GM12878 (cell line): ENCODE results near the gene DGAT2. TPM values are rescaled to one million over a fixed set of nuclear protein-coding genes. Genes with fewer than 3 reads are reported as not detected.

Experiments
- ATAC-seq: fragments of 200-7000 bp; cut with Tn5 transposase; 3 replicates; pipeline ENCODE4 v1.9.1; 2020; ENCODE audit warnings: mild to moderate bottlenecking, moderate library complexity
- BruUV-seq: library from RNA; stranded (reverse); fragments of 400-500 nt; replicated peaks from 2 replicates; lab custom pipeline; 2021; lab: Mats Ljungman, UMichigan
- CTCF ChIA-PET: fragments of 300-600 bp; sonication (Branson Sonifier 250); formaldehyde crosslinking; extraction: SDS; loops from one replicate; lab custom pipeline; 2021; ENCODE audit warnings: inconsistent platforms; lab: Yijun Ruan, JAX
- POLR2A ChIA-PET: fragments of 350-600 bp; formaldehyde crosslinking; extraction: SDS; loops from one replicate; lab custom pipeline; 2021; ENCODE audit warnings: inconsistent platforms; lab: Charles Lee
- RAD21 ChIA-PET: fragments of 300-600 bp; sonication (Branson Sonifier 250); formaldehyde crosslinking; loops from one replicate; lab custom pipeline; 2023; ENCODE audit warnings: antibody characterized with exemption; ENCODE audit not compliant: unreplicated experiment; lab: Charles Lee
- SMC1A ChIA-PET: fragments of 300-600 bp; sonication (Branson Sonifier 250); formaldehyde crosslinking; loops from one replicate; lab custom pipeline; 2023; ENCODE audit not compliant: unreplicated experiment, uncharacterized antibody; lab: Charles Lee
- DNase-seq: peaks from one replicate; pipeline ENCODE4 v3.0.0-alpha.2; 2011; ENCODE audit warnings: low read depth, low spot score
- FAIRE-seq: peaks from 3 replicates; lab custom pipeline; 2011; peaks lifted over from hg19 to GRCh38; lab: Jason Lieb, UNC
- H2AFZ ChIP-seq: 2 replicates; pipeline ENCODE4 v1.6.0; 2011; ENCODE audit warnings: low read depth, low read length, control low read depth; ENCODE audit not compliant: control insufficient read depth
- H3K27ac ChIP-seq: 2 replicates; pipeline ENCODE4 v1.5.1; 2011; ENCODE audit warnings: control low read depth; ENCODE audit not compliant: control insufficient read depth, insufficient read depth
- H3K27me3 ChIP-seq, 2 experiments: replicated peaks in 1 of 2; 2 replicates each; pipeline versions ENCODE4 v1.6.0 to v1.6.1; 2011; ENCODE audit warnings: low read length in 1 of 2; ENCODE audit not compliant: control insufficient read depth in 2 of 2, insufficient read depth in 2 of 2
- H3K36me3 ChIP-seq, 2 experiments: 2 replicates each; pipeline ENCODE4 v1.5.1; 2011; ENCODE audit warnings: low read length in 1 of 2; ENCODE audit not compliant: control insufficient read depth in 2 of 2, insufficient read depth in 2 of 2
- H3K4me1 ChIP-seq: 2 replicates; pipeline ENCODE4 v1.6.1; 2011; ENCODE audit warnings: mild to moderate bottlenecking, low read length, moderate library complexity, mixed read lengths; ENCODE audit not compliant: control insufficient read depth, insufficient read depth
- H3K4me2 ChIP-seq: 2 replicates; pipeline ENCODE4 v1.6.0; 2011; ENCODE audit warnings: control low read depth; ENCODE audit not compliant: control insufficient read depth, insufficient read depth
- H3K4me3 ChIP-seq: fragments of 200-600 bp; sonication (generic); 2 replicates; pipeline ENCODE4 v1.5.1; 2016
- H3K79me2 ChIP-seq: 2 replicates; pipeline ENCODE4 v1.6.0; 2011; ENCODE audit warnings: low read length; ENCODE audit not compliant: control insufficient read depth, insufficient read depth
- H3K9ac ChIP-seq: 2 replicates; pipeline ENCODE4 v1.8.0; 2011; ENCODE audit warnings: low read length, control low read depth, mixed read lengths; ENCODE audit not compliant: control insufficient read depth, insufficient read depth
- H3K9me3 ChIP-seq: replicated peaks from 3 replicates; pipeline ENCODE4 v1.5.1; 2011; ENCODE audit warnings: mild to moderate bottlenecking, low read length; ENCODE audit not compliant: control insufficient read depth, insufficient read depth
- H4K20me1 ChIP-seq: 2 replicates; pipeline ENCODE4 v1.6.0; 2011; ENCODE audit not compliant: control insufficient read depth, insufficient read depth
- PKNOX1 ChIP-seq: fragments of 450-650 bp; IDR thresholded peaks from 2 replicates; pipeline ENCODE4 v1.6.1; 2016; ENCODE audit warnings: mild to moderate bottlenecking
- SUPT20H ChIP-seq: IDR thresholded peaks from 2 replicates; pipeline ENCODE4 v1.6.1; 2011; ENCODE audit warnings: low read depth, mild to moderate bottlenecking, low read length, moderate library complexity, borderline replicate concordance; ENCODE audit not compliant: control insufficient read depth
- WGBS: methylation state at CpG from one replicate; pipeline ENCODE4 v1.1.6; 2016; ENCODE audit warnings: low lambda C conversion rate; ENCODE audit not compliant: insufficient replicate concordance, insufficient coverage; ENCODE audit errors: missing lambda C conversion rate; 5-methylcytosine and 5-hydroxymethylcytosine counted together
- in situ Hi-C: fragments of 300-500 bp; cut with MboI; formaldehyde crosslinking; loops from 9 replicates; pipeline ENCODE4 v1.14.3; 2018; ENCODE audit warnings: mixed read lengths
- intact Hi-C: fragments of 100-400 bp; cut with micrococcal nuclease; formaldehyde crosslinking; loops from one replicate; pipeline ENCODE4 v1.14.2; 2022; ENCODE audit not compliant: unreplicated experiment
- polyA plus RNA-seq, 11 experiments: library from polyadenylated mRNA; depleted of rRNA in 4 of 11; unstranded in 6 of 11; stranded (reverse) in 5 of 11; fragments of >200 nt; fragmentation: Nextera tagmentation in 4 of 11; fragmentation: Illumina TruSeq in 1 of 11; extraction: Ambion mirVana in 4 of 11; extraction: Trizol in 1 of 11; gene quantifications; 1 replicate in 1 of 11; 2 replicates in 10 of 11; pipeline versions ENCODE4 v1.2.1 to v1.2.3, GENCODE V29; 2011 to 2016; ENCODE audit warnings: inconsistent platforms in 2 of 11, missing spikeins in 2 of 11, low read depth in 1 of 11
- total RNA-seq, 4 experiments: library from RNA; depleted of rRNA in 3 of 4; stranded (reverse); fragments of >200 nt in 3 of 4; fragmentation: Illumina TruSeq in 1 of 4; extraction: Trizol in 1 of 4; gene quantifications; 2 replicates each; pipeline versions ENCODE4 v1.2.1 to v1.2.3, GENCODE V29; 2013 to 2021
- TF ChIP-seq, protein P1 (sequence below): IDR thresholded peaks from 2 replicates; pipeline ENCODE4 v1.6.1; 2011; ENCODE audit warnings: borderline replicate concordance, low read depth, mild to moderate bottlenecking, moderate library complexity, mixed read lengths, low read length; ENCODE audit not compliant: insufficient read depth; ENCODE audit errors: extremely low read length

The DGAT2 gene
- total and polyA plus RNA-seq, 10 of the 15 experiments (the other 5 are each of a cell fraction or from before 2014, with no cell fraction given), result 5.1 to 25.9 (median 17.6) TPM

DNA sequence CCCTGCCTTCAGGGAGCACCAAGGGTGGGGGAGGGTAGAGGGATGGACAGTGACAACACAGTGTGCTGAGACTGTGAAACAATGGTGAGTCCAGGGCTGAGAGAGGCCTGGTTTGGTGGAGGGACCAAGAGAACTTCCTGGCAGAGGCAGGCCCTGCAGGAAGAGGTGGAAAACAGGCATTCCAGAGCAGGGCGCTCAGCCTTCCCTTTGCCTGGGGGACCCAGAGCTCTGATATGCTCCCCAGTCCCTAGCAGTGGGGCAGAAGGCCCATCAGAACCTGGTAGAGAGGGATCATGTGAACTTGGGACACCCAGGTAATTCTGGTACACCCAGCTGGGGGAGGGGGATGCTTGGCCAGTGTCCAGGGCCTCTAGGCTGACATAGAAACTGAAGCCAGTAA is 29.2 kb downstream of the DGAT2 start:
- no peaks in the 10 kb centered on the region for H3K27me3 ChIP-seq
- TF ChIP-seq SUPT20H (no peak), PKNOX1 (no peak)
- TF ChIP-seq, protein P1, sequence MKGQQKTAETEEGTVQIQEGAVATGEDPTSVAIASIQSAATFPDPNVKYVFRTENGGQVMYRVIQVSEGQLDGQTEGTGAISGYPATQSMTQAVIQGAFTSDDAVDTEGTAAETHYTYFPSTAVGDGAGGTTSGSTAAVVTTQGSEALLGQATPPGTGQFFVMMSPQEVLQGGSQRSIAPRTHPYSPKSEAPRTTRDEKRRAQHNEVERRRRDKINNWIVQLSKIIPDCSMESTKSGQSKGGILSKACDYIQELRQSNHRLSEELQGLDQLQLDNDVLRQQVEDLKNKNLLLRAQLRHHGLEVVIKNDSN, result no peak
- TF ChIP-seq, all 136 proteins: peak for 0
- Histone ChIP-seq H2AFZ (no peak overlapping the region), H3K4me3 (no peak overlapping the region), H3K27ac (no peak overlapping the region), H4K20me1 (no peaks in the 10 kb centered on the region), H3K79me2 (no peaks in the 10 kb centered on the region), H3K9ac (no peak overlapping the region), H3K4me1 (no peaks in the 10 kb centered on the region), H3K9me3 (no peaks in the 10 kb centered on the region), H3K36me3 (peaks cover 0 to 10% of the 10 kb centered on the region in 2 experiments; a peak in 2 of 4 replicates), H3K4me2 (no peak overlapping the region)
- intact Hi-C loops (no loop called here), in situ Hi-C loops (no loop called here)
- SMC1A ChIA-PET, result interaction anchor here (1.2 kb wide), 1 partner anchor 72 kb away, joined by 6 read pairs; no protein-coding TSS in a partner anchor
- WGBS, result 89% methylated on average over 1 of the region's 1 CpG
- DNase-seq (no peak), ATAC-seq (no peak; the same call in 2 of the 3 replicates), FAIRE-seq (no peak)
- CTCF ChIA-PET, result interaction anchor here (1.0 to 2.0 kb wide), 2 partner anchors 10 to 354 kb away, joined by 3 to 5 read pairs; no protein-coding TSS in a partner anchor
- POLR2A ChIA-PET, result no interaction called here
- RAD21 ChIA-PET, result no interaction called here
- no TSS peak for BruUV-seq
